ENCODE data around the gene CHCHD4. TPM values are rescaled to one million over a fixed set of nuclear protein-coding genes. Genes with fewer than 3 reads are reported as not detected.

CHCHD4 gene
- total and polyA plus RNA-seq, 2 of the 13 experiments (the other 11 are each of a cell fraction or from before 2014, with no cell fraction given) = 15.8 to 24.1 TPM

DNA sequence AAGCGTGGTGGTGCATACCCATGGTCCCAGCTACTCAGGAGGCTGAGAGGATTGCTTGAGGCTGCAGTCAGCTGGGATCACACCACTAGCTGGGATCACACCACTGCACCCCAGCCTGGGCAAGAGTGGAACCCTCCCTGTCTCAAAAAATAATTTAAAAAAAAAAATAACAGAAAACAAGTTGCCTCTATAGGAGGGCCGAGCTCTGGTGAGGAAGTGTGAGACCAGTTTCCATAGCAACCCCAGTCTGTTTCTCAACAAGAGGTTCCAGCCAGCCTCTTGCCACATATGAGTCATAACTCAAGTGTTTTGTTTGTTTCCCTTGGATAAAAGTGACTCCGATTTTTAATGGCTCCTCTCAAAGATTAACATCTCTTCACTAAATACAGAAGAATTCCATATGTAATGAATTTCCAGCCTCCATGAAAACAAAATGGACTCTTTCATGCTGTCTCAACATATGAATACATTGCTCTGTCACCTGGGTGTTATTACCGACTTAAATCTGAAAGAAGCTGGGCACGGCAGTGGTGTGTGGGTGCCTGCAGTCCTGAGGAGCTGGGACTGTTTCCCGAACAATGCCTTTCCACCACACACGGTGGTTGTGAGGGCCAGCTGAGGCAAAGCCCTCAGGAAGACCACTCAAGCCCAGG lies 19.9 kb upstream of the CHCHD4 start (continued):
- TF ChIP-seq RFX3 (CRISPR knock-in tag; IDR thresholded peaks at IDR 0.05) (peak; percentile 85), MATR3 (CRISPR knock-in tag; IDR thresholded peaks at IDR 0.05) (no peak), ZNF3 (CRISPR knock-in tag; IDR thresholded peaks at IDR 0.05) (no peak), CEBPG (CRISPR knock-in tag; IDR thresholded peaks at IDR 0.05) (peak; percentile 69), NR2F6 (IDR thresholded peaks at IDR 0.05) (no peak), NR2F6 (CRISPR knock-in tag; IDR thresholded peaks at IDR 0.05) (no peak), POGZ (CRISPR knock-in tag; IDR thresholded peaks at IDR 0.05) (no peak), HES4 (CRISPR knock-in tag; IDR thresholded peaks at IDR 0.05; ENCODE audit: borderline replicate concordance) (no peak), CHD2 (IDR thresholded peaks at IDR 0.05; ENCODE audit: low read depth, low read length) (no peak), EP300 (IDR thresholded peaks at IDR 0.05; ENCODE audit: low read depth in 2 of 2, low read length in 2 of 2) (peak in 1 of 2 experiments; percentile 64; a peak in 2 of 4 replicates), EP300 (CRISPR knock-in tag; IDR thresholded peaks at IDR 0.05; ENCODE audit: borderline replicate concordance) (no peak), ZNF263 (CRISPR knock-in tag; IDR thresholded peaks at IDR 0.05) (no peak), ZBTB43 (CRISPR knock-in tag; conservative IDR thresholded peaks at IDR 0.05) (no peak), KDM6A (CRISPR knock-in tag; IDR thresholded peaks at IDR 0.05; ENCODE audit: low read depth) (no peak), ZNF335 (CRISPR knock-in tag; IDR thresholded peaks at IDR 0.05) (no peak), HNRNPH1 (optimal IDR thresholded peaks at IDR 0.05; ENCODE audit: low read depth, low read length) (no peak), NR3C1 (CRISPR knock-in tag; IDR thresholded peaks at IDR 0.05) (no peak)
- TF ChIP-seq, protein P1, sequence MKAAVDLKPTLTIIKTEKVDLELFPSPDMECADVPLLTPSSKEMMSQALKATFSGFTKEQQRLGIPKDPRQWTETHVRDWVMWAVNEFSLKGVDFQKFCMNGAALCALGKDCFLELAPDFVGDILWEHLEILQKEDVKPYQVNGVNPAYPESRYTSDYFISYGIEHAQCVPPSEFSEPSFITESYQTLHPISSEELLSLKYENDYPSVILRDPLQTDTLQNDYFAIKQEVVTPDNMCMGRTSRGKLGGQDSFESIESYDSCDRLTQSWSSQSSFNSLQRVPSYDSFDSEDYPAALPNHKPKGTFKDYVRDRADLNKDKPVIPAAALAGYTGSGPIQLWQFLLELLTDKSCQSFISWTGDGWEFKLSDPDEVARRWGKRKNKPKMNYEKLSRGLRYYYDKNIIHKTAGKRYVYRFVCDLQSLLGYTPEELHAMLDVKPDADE (CRISPR knock-in tag; IDR thresholded peaks at IDR 0.05) = no peak
- TF ChIP-seq, protein P2, sequence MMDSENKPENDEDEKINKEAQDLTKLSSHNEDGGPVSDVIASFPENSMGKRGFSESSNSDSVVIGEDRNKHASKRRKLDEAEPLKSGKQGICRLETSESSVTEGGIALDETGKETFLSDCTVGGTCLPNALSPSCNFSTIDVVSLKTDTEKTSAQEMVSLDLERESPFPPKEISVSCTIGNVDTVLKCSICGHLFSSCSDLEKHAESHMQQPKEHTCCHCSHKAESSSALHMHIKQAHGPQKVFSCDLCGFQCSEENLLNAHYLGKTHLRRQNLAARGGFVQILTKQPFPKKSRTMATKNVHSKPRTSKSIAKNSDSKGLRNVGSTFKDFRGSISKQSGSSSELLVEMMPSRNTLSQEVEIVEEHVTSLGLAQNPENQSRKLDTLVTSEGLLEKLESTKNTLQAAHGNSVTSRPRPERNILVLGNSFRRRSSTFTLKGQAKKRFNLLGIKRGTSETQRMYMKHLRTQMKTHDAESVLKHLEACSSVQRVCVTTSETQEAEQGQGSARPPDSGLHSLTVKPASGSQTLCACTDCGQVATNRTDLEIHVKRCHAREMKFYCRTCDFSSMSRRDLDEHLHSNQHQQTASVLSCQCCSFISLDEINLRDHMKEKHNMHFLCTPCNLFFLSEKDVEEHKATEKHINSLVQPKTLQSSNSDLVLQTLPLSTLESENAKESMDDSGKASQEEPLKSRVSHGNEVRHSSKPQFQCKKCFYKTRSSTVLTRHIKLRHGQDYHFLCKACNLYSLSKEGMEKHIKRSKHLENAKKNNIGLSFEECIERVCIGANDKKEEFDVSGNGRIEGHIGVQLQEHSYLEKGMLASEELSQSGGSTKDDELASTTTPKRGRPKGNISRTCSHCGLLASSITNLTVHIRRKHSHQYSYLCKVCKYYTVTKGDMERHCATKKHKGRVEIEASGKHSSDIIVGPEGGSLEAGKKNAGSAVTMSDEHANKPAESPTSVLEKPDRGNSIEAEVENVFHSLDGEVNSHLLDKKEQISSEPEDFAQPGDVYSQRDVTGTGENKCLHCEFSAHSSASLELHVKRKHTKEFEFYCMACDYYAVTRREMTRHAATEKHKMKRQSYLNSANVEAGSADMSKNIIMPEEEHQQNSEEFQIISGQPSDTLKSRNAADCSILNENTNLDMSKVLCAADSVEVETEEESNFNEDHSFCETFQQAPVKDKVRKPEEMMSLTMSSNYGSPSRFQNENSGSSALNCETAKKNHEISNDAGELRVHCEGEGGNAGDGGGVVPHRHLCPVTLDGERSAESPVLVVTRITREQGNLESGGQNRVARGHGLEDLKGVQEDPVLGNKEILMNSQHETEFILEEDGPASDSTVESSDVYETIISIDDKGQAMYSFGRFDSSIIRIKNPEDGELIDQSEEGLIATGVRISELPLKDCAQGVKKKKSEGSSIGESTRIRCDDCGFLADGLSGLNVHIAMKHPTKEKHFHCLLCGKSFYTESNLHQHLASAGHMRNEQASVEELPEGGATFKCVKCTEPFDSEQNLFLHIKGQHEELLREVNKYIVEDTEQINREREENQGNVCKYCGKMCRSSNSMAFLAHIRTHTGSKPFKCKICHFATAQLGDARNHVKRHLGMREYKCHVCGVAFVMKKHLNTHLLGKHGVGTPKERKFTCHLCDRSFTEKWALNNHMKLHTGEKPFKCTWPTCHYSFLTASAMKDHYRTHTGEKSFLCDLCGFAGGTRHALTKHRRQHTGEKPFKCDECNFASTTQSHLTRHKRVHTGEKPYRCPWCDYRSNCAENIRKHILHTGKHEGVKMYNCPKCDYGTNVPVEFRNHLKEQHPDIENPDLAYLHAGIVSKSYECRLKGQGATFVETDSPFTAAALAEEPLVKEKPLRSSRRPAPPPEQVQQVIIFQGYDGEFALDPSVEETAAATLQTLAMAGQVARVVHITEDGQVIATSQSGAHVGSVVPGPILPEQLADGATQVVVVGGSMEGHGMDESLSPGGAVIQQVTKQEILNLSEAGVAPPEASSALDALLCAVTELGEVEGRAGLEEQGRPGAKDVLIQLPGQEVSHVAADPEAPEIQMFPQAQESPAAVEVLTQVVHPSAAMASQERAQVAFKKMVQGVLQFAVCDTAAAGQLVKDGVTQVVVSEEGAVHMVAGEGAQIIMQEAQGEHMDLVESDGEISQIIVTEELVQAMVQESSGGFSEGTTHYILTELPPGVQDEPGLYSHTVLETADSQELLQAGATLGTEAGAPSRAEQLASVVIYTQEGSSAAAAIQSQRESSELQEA (CRISPR knock-in tag; IDR thresholded peaks at IDR 0.05; ENCODE audit: not compliant biosample characterization) = no peak
- TF ChIP-seq, protein P3, sequence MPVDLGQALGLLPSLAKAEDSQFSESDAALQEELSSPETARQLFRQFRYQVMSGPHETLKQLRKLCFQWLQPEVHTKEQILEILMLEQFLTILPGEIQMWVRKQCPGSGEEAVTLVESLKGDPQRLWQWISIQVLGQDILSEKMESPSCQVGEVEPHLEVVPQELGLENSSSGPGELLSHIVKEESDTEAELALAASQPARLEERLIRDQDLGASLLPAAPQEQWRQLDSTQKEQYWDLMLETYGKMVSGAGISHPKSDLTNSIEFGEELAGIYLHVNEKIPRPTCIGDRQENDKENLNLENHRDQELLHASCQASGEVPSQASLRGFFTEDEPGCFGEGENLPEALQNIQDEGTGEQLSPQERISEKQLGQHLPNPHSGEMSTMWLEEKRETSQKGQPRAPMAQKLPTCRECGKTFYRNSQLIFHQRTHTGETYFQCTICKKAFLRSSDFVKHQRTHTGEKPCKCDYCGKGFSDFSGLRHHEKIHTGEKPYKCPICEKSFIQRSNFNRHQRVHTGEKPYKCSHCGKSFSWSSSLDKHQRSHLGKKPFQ (CRISPR knock-in tag; IDR thresholded peaks at IDR 0.05; ENCODE audit: insufficient replicate concordance) = no peak
